ENCODE data around the gene MRGPRX2. TPM values are rescaled to one million over a fixed set of nuclear protein-coding genes. Genes with fewer than 3 reads are reported as not detected.

The MRGPRX2 gene
- total and polyA plus RNA-seq, 4 experiments from 2014 or later = not detected

- Histone ChIP-seq H3K27me3 (ENCODE audit: insufficient read depth, low read length) (no peaks in the 10 kb centered on the region), H3K4me1 (ENCODE audit: insufficient read depth, low read length) (no peaks in the 10 kb centered on the region), H3K9me3 (ENCODE audit: control insufficient read depth in 1 of 2, low read length in 2 of 2) (no peaks in the 10 kb centered on the region), H3K27ac (ENCODE audit: low read depth, low read length) (no peak overlapping the region), H3K36me3 (ENCODE audit: insufficient read depth, low read length) (no peaks in the 10 kb centered on the region), H3K4me3 (ENCODE audit: low read length in 2 of 2) (no peak overlapping the region)
- ChIA-PET CTCF (ENCODE audit: partially characterized antibody) (no interaction called here), POLR2A (ENCODE audit: partially characterized antibody) (no interaction called here)
- no peak overlapping the region for H3K27ac Mint-ChIP-seq
- H3K36me3 Mint-ChIP-seq = no peaks in the 10 kb centered on the region
- peaks cover 16 to 24% of the 10 kb centered on the region in 2 donors for H3K27me3 Mint-ChIP-seq
- intact Hi-C loops (cut with micrococcal nuclease) = no loop called here
- H3K4me1 Mint-ChIP-seq = no peaks in the 10 kb centered on the region
- H3K4me3 Mint-ChIP-seq = no peak overlapping the region
- DNase-seq = no peak
- peaks cover 0 to 9% (median 4%) of the 10 kb centered on the region in 8 donors for H3K9me3 Mint-ChIP-seq
These were observed 38.6 kb upstream of the MRGPRX2 start for GRCh38 chr11:19099093-19099492.

GRCh38 chr11:19094859-19095258 lies 34.3 kb upstream of the MRGPRX2 start:
- POLR2A ChIA-PET (ENCODE audit: partially characterized antibody) = no interaction called here
- Mint-ChIP-seq H3K27me3 (peaks cover 20 to 35% of the 10 kb centered on the region in 2 donors), H3K27ac (no peak overlapping the region), H3K36me3 (no peaks in the 10 kb centered on the region), H3K4me1 (peaks cover 0 to 1% (median 0%) of the 10 kb centered on the region in 4 donors), H3K4me3 (no peak overlapping the region), H3K9me3 (no peaks in the 10 kb centered on the region)
- intact Hi-C loops (cut with micrococcal nuclease) = no loop called here
- Histone ChIP-seq H3K36me3 (ENCODE audit: insufficient read depth, low read length) (no peaks in the 10 kb centered on the region), H3K27ac (ENCODE audit: low read depth, low read length) (no peak overlapping the region), H3K9me3 (ENCODE audit: control insufficient read depth in 1 of 2, low read length in 2 of 2) (no peaks in the 10 kb centered on the region), H3K27me3 (ENCODE audit: insufficient read depth, low read length) (no peaks in the 10 kb centered on the region), H3K4me1 (ENCODE audit: insufficient read depth, low read length) (no peaks in the 10 kb centered on the region), H3K4me3 (ENCODE audit: low read length in 2 of 2) (no peak overlapping the region)
- CTCF ChIA-PET (ENCODE audit: partially characterized antibody) = no interaction called here
- no peak for DNase-seq

DNA sequence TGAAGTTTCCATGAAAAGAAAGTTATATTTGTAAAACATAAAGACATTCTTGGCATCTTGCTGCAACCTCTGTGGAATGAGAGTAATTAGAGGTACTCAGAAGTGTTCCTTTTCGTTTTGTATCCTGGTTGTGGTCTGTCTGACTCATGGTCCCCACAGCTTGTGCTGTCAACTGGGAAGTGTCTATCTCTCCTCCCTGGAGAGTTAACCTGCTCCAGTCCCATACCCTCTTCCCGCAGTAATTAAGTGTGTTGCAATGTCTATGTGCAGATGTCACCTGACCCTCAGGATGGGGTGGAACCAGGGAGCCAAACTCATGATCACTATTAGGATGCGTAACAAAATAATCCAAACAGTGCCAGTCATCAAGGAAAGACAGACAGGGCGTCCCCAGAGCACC lies 33.5 kb upstream of the MRGPRX2 start:
- H3K27me3 Mint-ChIP-seq = peaks cover 20 to 39% of the 10 kb centered on the region in 2 donors
- H3K9me3 Mint-ChIP-seq = no peaks in the 10 kb centered on the region
- no peak overlapping the region for H3K4me3 Mint-ChIP-seq
- no peak overlapping the region for H3K27ac ChIP-seq (ENCODE audit: low read depth, low read length)
- H3K4me1 Mint-ChIP-seq = peaks cover 0 to 1% (median 0%) of the 10 kb centered on the region in 4 donors
- DNase-seq = no peak
- CTCF ChIA-PET (ENCODE audit: partially characterized antibody) = interaction anchor here (0.9 kb wide), 1 partner anchor 17 kb away, joined by 3 read pairs; no protein-coding TSS in a partner anchor
- no peaks in the 10 kb centered on the region for H3K36me3 ChIP-seq (ENCODE audit: insufficient read depth, low read length)
- H3K4me1 ChIP-seq (ENCODE audit: insufficient read depth, low read length) = no peaks in the 10 kb centered on the region
- intact Hi-C loops (cut with micrococcal nuclease) = no loop called here
- no peak overlapping the region for H3K27ac Mint-ChIP-seq
- POLR2A ChIA-PET (ENCODE audit: partially characterized antibody) = no interaction called here
- H3K36me3 Mint-ChIP-seq = no peaks in the 10 kb centered on the region
- H3K9me3 ChIP-seq (ENCODE audit: control insufficient read depth in 1 of 2, low read length in 2 of 2) = no peaks in the 10 kb centered on the region
- H3K27me3 ChIP-seq (ENCODE audit: insufficient read depth, low read length) = no peaks in the 10 kb centered on the region
- H3K4me3 ChIP-seq (ENCODE audit: low read length in 2 of 2) = no peak overlapping the region

GRCh38 chr11:19092850-19093249 lies 32.3 kb upstream of the MRGPRX2 start:
- POLR2A ChIA-PET (ENCODE audit: partially characterized antibody) = no interaction called here
- no peak overlapping the region for H3K27ac Mint-ChIP-seq

DNA sequence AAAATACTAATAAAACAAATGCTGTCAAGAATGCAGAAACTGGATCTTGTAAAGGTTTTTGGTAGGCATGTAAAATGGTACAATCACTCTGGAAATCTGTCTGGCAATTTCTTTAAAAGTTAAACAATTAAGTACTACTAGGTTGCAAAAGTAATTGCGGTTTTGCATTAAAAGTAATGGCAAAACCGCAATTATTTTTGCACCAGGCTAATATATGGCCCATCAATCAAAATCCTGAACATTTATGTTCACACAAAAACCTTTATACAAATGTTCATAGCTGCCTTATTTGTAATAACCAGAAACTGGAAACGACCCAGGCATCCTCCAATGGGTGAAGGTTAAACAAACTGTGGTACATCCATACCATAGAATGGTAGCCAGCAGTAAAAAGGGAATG lies 31.8 kb upstream of the MRGPRX2 start:
- Mint-ChIP-seq H3K36me3 (no peaks in the 10 kb centered on the region), H3K9me3 (no peaks in the 10 kb centered on the region), H3K4me1 (peaks cover 0 to 1% (median 0%) of the 10 kb centered on the region in 4 donors), H3K4me3 (no peak overlapping the region), H3K27ac (no peak overlapping the region), H3K27me3 (peaks cover 20 to 32% of the 10 kb centered on the region in 2 donors)
- no peak for DNase-seq
- H3K27me3 ChIP-seq (ENCODE audit: insufficient read depth, low read length) = no peaks in the 10 kb centered on the region
- CTCF ChIA-PET (ENCODE audit: partially characterized antibody) = no interaction called here
- intact Hi-C loops (cut with micrococcal nuclease) = no loop called here
- no peaks in the 10 kb centered on the region for H3K9me3 ChIP-seq (ENCODE audit: control insufficient read depth in 1 of 2, low read length in 2 of 2)
- H3K27ac ChIP-seq (ENCODE audit: low read depth, low read length) = no peak overlapping the region
- no peak overlapping the region for H3K4me3 ChIP-seq (ENCODE audit: low read length in 2 of 2)
- H3K4me1 ChIP-seq (ENCODE audit: insufficient read depth, low read length) = no peaks in the 10 kb centered on the region
- no peaks in the 10 kb centered on the region for H3K36me3 ChIP-seq (ENCODE audit: insufficient read depth, low read length)
- POLR2A ChIA-PET (ENCODE audit: partially characterized antibody) = no interaction called here

More at GRCh38 chr11:19092850-19093249, 32.3 kb upstream of the MRGPRX2 start:
- H3K4me3 Mint-ChIP-seq = no peak overlapping the region
- intact Hi-C loops (cut with micrococcal nuclease) = no loop called here
- H3K27me3 ChIP-seq (ENCODE audit: insufficient read depth, low read length) = no peaks in the 10 kb centered on the region
- no peaks in the 10 kb centered on the region for H3K36me3 ChIP-seq (ENCODE audit: insufficient read depth, low read length)
- no peaks in the 10 kb centered on the region for H3K9me3 ChIP-seq (ENCODE audit: control insufficient read depth in 1 of 2, low read length in 2 of 2)
- H3K4me1 Mint-ChIP-seq = peaks cover 0 to 1% (median 0%) of the 10 kb centered on the region in 4 donors
- no peak for DNase-seq
- peaks cover 23 to 36% of the 10 kb centered on the region in 2 donors for H3K27me3 Mint-ChIP-seq
- no peaks in the 10 kb centered on the region for H3K36me3 Mint-ChIP-seq
- H3K4me3 ChIP-seq (ENCODE audit: low read length in 2 of 2) = no peak overlapping the region
- no peaks in the 10 kb centered on the region for H3K9me3 Mint-ChIP-seq
- H3K27ac ChIP-seq (ENCODE audit: low read depth, low read length) = no peak overlapping the region
- CTCF ChIA-PET (ENCODE audit: partially characterized antibody) = interaction anchor here (0.9 kb wide), 1 partner anchor 16 kb away, joined by 3 read pairs; no protein-coding TSS in a partner anchor
- H3K4me1 ChIP-seq (ENCODE audit: insufficient read depth, low read length) = no peaks in the 10 kb centered on the region

- no peak for DNase-seq
- no peaks in the 10 kb centered on the region for H3K9me3 ChIP-seq (ENCODE audit: control insufficient read depth in 1 of 2, low read length in 2 of 2)
- no peaks in the 10 kb centered on the region for H3K27me3 ChIP-seq (ENCODE audit: insufficient read depth, low read length)
- no peak overlapping the region for H3K27ac ChIP-seq (ENCODE audit: low read depth, low read length)
- H3K4me1 Mint-ChIP-seq = peaks cover 0 to 1% (median 0%) of the 10 kb centered on the region in 4 donors
- ChIA-PET POLR2A (ENCODE audit: partially characterized antibody) (no interaction called here), CTCF (ENCODE audit: partially characterized antibody) (interaction anchor here (1.1 to 1.5 kb wide), 2 partner anchors 14 to 20 kb away, joined by 6 to 7 read pairs; no protein-coding TSS in a partner anchor)
- H3K27me3 Mint-ChIP-seq = peaks cover 22 to 26% of the 10 kb centered on the region in 2 donors
- no peak overlapping the region for H3K27ac Mint-ChIP-seq
- no peak overlapping the region for H3K4me3 Mint-ChIP-seq
- intact Hi-C loops (cut with micrococcal nuclease) = no loop called here
- peaks cover 0 to 2% (median 0%) of the 10 kb centered on the region in 8 donors for H3K9me3 Mint-ChIP-seq
- H3K4me1 ChIP-seq (ENCODE audit: insufficient read depth, low read length) = no peaks in the 10 kb centered on the region
- no peak overlapping the region for H3K4me3 ChIP-seq (ENCODE audit: low read length in 2 of 2)
- no peaks in the 10 kb centered on the region for H3K36me3 ChIP-seq (ENCODE audit: insufficient read depth, low read length)
- no peaks in the 10 kb centered on the region for H3K36me3 Mint-ChIP-seq
These were observed 30.8 kb upstream of the MRGPRX2 start for GRCh38 chr11:19091366-19091765.

DNA sequence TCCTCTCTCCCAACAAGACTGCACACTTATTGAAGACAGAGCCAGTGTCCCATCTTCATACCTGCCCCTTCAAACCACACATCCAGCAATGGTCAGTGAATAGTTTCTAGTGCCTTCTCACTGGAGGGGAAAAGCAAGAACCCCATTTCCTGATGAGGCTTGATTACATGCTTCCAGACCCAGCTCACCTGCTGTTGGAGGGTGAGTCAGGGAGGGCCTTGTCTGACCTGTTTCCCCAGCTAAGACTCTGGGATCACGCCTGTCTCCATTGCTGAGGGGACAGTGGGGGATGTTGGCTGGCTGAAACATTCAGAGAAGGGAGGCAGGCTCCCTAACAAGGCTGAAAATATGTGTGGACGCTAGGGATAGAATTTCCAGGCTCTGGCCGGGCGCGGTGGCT lies 28.9 kb upstream of the MRGPRX2 start:
- POLR2A ChIA-PET (ENCODE audit: partially characterized antibody) = no interaction called here

More for the DNA sequence above, 28.9 kb upstream of the MRGPRX2 start:
- Mint-ChIP-seq H3K4me1 (peaks cover 0 to 1% (median 0%) of the 10 kb centered on the region in 4 donors), H3K27me3 (peaks cover 20 to 22% of the 10 kb centered on the region in 2 donors), H3K27ac (no peak overlapping the region), H3K36me3 (no peaks in the 10 kb centered on the region), H3K9me3 (peaks cover 0 to 2% (median 0%) of the 10 kb centered on the region in 8 donors), H3K4me3 (no peak overlapping the region)
- no peaks in the 10 kb centered on the region for H3K27me3 ChIP-seq (ENCODE audit: insufficient read depth, low read length)
- no peaks in the 10 kb centered on the region for H3K4me1 ChIP-seq (ENCODE audit: insufficient read depth, low read length)
- no peaks in the 10 kb centered on the region for H3K9me3 ChIP-seq (ENCODE audit: control insufficient read depth in 1 of 2, low read length in 2 of 2)
- intact Hi-C loops (cut with micrococcal nuclease) = no loop called here
- H3K4me3 ChIP-seq (ENCODE audit: low read length in 2 of 2) = no peak overlapping the region
- H3K36me3 ChIP-seq (ENCODE audit: insufficient read depth, low read length) = no peaks in the 10 kb centered on the region
- CTCF ChIA-PET (ENCODE audit: partially characterized antibody) = interaction anchor here (1.3 to 3.0 kb wide), 3 partner anchors 13 to 19 kb away, joined by 3 to 19 read pairs (median 9); no protein-coding TSS in a partner anchor
- H3K27ac ChIP-seq (ENCODE audit: low read depth, low read length) = no peak overlapping the region
- no peak for DNase-seq

Data from CD4-positive, alpha-beta memory T cell (primary cell).